ENCODE measurements around the gene GPC5. TPM values are rescaled to one million over a fixed set of nuclear protein-coding genes. Genes with fewer than 3 reads are reported as not detected.

The GPC5 gene
- total and polyA plus RNA-seq, 7 donors = 0.23 TPM; not detected in 6

DNA sequence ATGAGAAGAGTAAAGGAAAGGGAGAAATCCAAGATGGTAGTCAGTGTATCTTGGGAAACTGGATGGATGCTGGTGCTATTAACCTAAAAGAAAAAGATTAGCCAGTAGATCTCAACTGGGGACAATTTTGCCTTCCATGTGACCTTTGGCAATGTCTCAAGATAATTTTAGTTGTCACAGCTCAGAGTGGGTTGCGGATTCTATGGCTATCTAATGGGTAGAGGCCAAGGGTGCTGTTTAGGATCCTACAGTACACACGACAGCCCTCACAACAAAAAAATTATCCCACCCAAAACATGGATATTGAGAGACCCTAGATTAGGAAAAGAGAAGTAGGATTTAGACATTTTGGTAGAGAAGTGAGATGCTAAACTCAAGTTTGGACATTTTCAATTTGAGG lies 258.9 kb downstream of the GPC5 start:
- intact Hi-C loops (cut with DNase I) = no loop called here
- ATAC-seq = no peak
- H3K27ac ChIP-seq = no peak overlapping the region
- no peak for DNase-seq
- TF ChIP-seq CTCF (IDR thresholded peaks at IDR 0.05) = no peak
- H3K36me3 ChIP-seq (ENCODE audit: insufficient read depth in 1 of 2, low read depth in 1 of 2) = no peaks in the 10 kb centered on the region
- H3K27me3 ChIP-seq (ENCODE audit: insufficient read depth in 3 of 3, low read length in 2 of 3) = no peaks in the 10 kb centered on the region
- H3K4me1 ChIP-seq = no peaks in the 10 kb centered on the region
- 75 to 88% (median 77%) methylated on average over 2 of the region's 2 CpGs for WGBS, 3 donors
- H3K9me3 ChIP-seq = no peaks in the 10 kb centered on the region
- H3K4me3 ChIP-seq = no peak overlapping the region

DNA sequence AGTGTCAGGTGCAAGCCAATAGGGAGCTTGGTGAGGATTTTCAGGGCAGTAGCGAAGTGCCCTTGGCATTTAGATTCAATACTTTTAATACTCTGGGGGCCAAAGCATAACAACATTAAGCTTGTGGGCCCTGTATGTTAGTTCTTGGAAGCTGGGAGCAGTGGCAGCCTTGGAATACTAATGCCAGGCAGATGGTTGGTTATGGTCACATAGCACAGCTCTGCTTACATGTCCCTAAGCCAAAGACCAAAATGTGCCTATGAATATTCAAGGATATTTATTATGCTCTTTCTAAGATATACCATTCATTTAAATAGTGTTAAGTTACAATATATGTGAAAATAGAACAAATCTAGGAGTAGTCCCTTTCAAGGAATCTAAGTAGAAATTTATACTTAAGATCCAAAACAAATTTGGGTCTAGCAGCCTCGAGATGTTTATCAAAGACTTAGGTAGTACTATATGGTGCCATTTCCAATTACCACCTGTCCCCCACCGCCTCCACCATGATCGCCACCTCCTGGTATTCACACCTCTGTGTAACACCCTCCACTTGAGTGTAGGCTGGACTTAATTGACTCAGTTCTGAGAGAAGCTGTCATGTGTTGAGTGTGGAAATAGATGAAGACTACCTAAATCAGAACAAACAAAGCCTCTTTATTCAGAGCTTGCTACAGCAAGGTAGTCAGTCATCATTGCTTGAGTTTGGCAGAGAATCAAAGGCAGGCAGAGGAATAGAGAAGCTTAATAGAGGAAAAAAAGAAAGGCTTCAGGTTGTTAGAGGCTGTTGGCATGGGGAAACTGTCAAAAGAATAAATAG lies 261.0 kb downstream of the GPC5 start:
- no peak for DNase-seq
- WGBS, 3 donors = 55 to 70% (median 61%) methylated on average over 4 of the region's 4 CpGs
- no peak for TF ChIP-seq CTCF (IDR thresholded peaks at IDR 0.05)
- no peaks in the 10 kb centered on the region for H3K4me1 ChIP-seq
- ATAC-seq = no peak
- H3K9me3 ChIP-seq = no peaks in the 10 kb centered on the region
- no peak overlapping the region for H3K27ac ChIP-seq
- H3K36me3 ChIP-seq (ENCODE audit: insufficient read depth in 1 of 2, low read depth in 1 of 2) = no peaks in the 10 kb centered on the region
- H3K27me3 ChIP-seq (ENCODE audit: insufficient read depth in 3 of 3, low read length in 2 of 3) = no peaks in the 10 kb centered on the region
- intact Hi-C loops (cut with DNase I) = no loop called here
- no peak overlapping the region for H3K4me3 ChIP-seq

GRCh38 chr13:91660076-91660415 lies 261.6 kb downstream of the GPC5 start:
- Histone ChIP-seq H3K4me3 (no peak overlapping the region), H3K4me1 (no peaks in the 10 kb centered on the region), H3K9me3 (no peaks in the 10 kb centered on the region), H3K27ac (no peak overlapping the region), H3K36me3 (ENCODE audit: insufficient read depth in 1 of 2, low read depth in 1 of 2) (no peaks in the 10 kb centered on the region), H3K27me3 (ENCODE audit: insufficient read depth in 3 of 3, low read length in 2 of 3) (no peaks in the 10 kb centered on the region)
- no peak for ATAC-seq
- intact Hi-C loops (cut with DNase I) = no loop called here
- no peak for TF ChIP-seq CTCF (IDR thresholded peaks at IDR 0.05)
- no peak for DNase-seq

DNA sequence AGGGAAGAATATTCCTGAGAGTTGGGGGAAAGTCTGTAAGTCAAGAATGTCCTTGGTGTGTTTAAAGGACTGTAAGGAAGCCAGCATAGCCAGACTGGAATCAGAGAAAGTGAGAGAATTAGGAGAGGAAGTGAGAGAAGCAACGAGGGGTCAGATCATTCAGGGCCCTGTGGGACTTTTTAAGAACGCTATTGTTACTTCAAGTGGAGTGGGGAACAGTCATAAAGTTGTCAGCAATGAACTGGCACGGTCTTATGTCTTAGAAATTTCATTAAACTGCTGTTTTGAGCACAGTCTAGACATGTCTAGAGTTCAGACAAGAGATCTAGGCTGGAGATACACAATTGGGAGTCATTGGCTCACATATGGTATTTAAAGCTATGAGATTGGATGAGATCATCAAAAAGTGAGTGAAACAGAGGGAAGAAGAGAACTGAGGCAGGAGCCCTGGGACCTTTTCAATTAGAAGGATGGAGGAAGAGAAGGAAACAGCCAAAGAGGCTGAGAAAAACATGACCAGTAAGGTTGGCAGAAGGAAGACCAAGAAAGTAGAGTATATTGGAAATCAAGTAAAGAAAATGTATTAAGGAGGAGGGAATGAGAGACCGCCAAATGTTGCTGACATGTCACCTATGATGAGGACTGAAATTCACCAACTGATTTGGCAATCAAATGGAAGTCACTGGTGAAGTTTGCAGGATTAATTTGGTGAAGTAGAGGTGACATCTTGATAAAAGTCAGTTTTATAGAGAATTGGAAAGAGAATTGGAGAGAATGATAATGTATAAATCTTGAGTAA lies 263.5 kb downstream of the GPC5 start:
- no peaks in the 10 kb centered on the region for H3K9me3 ChIP-seq
- no peaks in the 10 kb centered on the region for H3K27me3 ChIP-seq (ENCODE audit: insufficient read depth in 3 of 3, low read length in 2 of 3)
- 59 to 60% (median 60%) methylated on average over 4 of the region's 4 CpGs for WGBS, 3 donors
- no peaks in the 10 kb centered on the region for H3K4me1 ChIP-seq
- intact Hi-C loops (cut with DNase I) = no loop called here
- no peak overlapping the region for H3K27ac ChIP-seq
- TF ChIP-seq CTCF (IDR thresholded peaks at IDR 0.05) = no peak
- no peaks in the 10 kb centered on the region for H3K36me3 ChIP-seq (ENCODE audit: insufficient read depth in 1 of 2, low read depth in 1 of 2)
- ATAC-seq (no peak), DNase-seq (no peak)
- H3K4me3 ChIP-seq = no peak overlapping the region
